ENCODE results near the gene HAUS6. TPM values are rescaled to one million over a fixed set of nuclear protein-coding genes. Genes with fewer than 3 reads are reported as not detected.

The HAUS6 gene
- total RNA-seq, 1 donor from 2014 or later = 16.0 TPM

GRCh38 chr9:19137282-19137681 is 34.6 kb upstream of the HAUS6 start:
- Mint-ChIP-seq H3K27me3 (ENCODE audit: low read depth, unreplicated experiment) (no peaks in the 10 kb centered on the region), H3K4me3 (ENCODE audit: unreplicated experiment) (no peak overlapping the region), H3K27ac (ENCODE audit: unreplicated experiment) (no peak overlapping the region), H3K9me3 (ENCODE audit: unreplicated experiment) (peaks cover 3% of the 10 kb centered on the region), H3K4me1 (ENCODE audit: low read depth, unreplicated experiment) (peaks cover 5% of the 10 kb centered on the region), H3K36me3 (ENCODE audit: low read depth, unreplicated experiment) (no peaks in the 10 kb centered on the region)
- Histone ChIP-seq H3K4me2 (ENCODE audit: low read length) (peak overlapping the region; percentile 22), H3K9ac (ENCODE audit: low read length) (no peak overlapping the region), H3K4me1 (ENCODE audit: insufficient read depth, low read length) (no peaks in the 10 kb centered on the region), H3K4me3 (ENCODE audit: insufficient read depth, low read depth, low read length) (no peak overlapping the region), H3K27ac (ENCODE audit: low read depth, low read length) (no peak overlapping the region), H3K79me2 (ENCODE audit: insufficient read depth, low read length) (no peaks in the 10 kb centered on the region), H2AFZ (ENCODE audit: low read depth, low read length) (no peak overlapping the region), H4K20me1 (ENCODE audit: insufficient read depth, low read length) (no peaks in the 10 kb centered on the region), H3K36me3 (ENCODE audit: insufficient read depth, low read length) (no peaks in the 10 kb centered on the region), H3K27me3 (ENCODE audit: insufficient read depth, low read length) (no peaks in the 10 kb centered on the region), H3K9me3 (ENCODE audit: insufficient read depth, low read depth, low read length) (no peaks in the 10 kb centered on the region)
- DNase-seq (ENCODE audit: low read depth) (peak; percentile 68), FAIRE-seq (no peak)
- no peak for TF ChIP-seq EZH2 (IDR thresholded peaks at IDR 0.05; ENCODE audit: insufficient read depth, low read length)

GRCh38 chr9:19136129-19136528 is 33.4 kb upstream of the HAUS6 start:
- H3K27ac ChIP-seq (ENCODE audit: low read depth, low read length) = no peak overlapping the region
- peaks cover 3% of the 10 kb centered on the region for H3K9me3 Mint-ChIP-seq (ENCODE audit: unreplicated experiment)
- H3K27me3 Mint-ChIP-seq (ENCODE audit: low read depth, unreplicated experiment) = no peaks in the 10 kb centered on the region
- no peaks in the 10 kb centered on the region for H3K36me3 Mint-ChIP-seq (ENCODE audit: low read depth, unreplicated experiment)
- no peak for DNase-seq (ENCODE audit: low read depth)
- peak overlapping the region; percentile 51 for H3K4me3 Mint-ChIP-seq (ENCODE audit: unreplicated experiment)
- no peaks in the 10 kb centered on the region for H3K9me3 ChIP-seq (ENCODE audit: insufficient read depth, low read depth, low read length)
- no peak overlapping the region for H3K9ac ChIP-seq (ENCODE audit: low read length)
- no peak overlapping the region for H2AFZ ChIP-seq (ENCODE audit: low read depth, low read length)
- H3K27me3 ChIP-seq (ENCODE audit: insufficient read depth, low read length) = no peaks in the 10 kb centered on the region
- H3K36me3 ChIP-seq (ENCODE audit: insufficient read depth, low read length) = no peaks in the 10 kb centered on the region
- H3K79me2 ChIP-seq (ENCODE audit: insufficient read depth, low read length) = no peaks in the 10 kb centered on the region
- H3K4me2 ChIP-seq (ENCODE audit: low read length) = no peak overlapping the region
- H3K4me1 ChIP-seq (ENCODE audit: insufficient read depth, low read length) = no peaks in the 10 kb centered on the region
- TF ChIP-seq CTCF (IDR thresholded peaks at IDR 0.05; ENCODE audit: insufficient read depth, low read depth, low read length) (no peak), EZH2 (IDR thresholded peaks at IDR 0.05; ENCODE audit: insufficient read depth, low read length) (no peak)
- no peak for FAIRE-seq
- peaks cover 5% of the 10 kb centered on the region for H3K4me1 Mint-ChIP-seq (ENCODE audit: low read depth, unreplicated experiment)
- no peak overlapping the region for H3K4me3 ChIP-seq (ENCODE audit: insufficient read depth, low read depth, low read length)
- H4K20me1 ChIP-seq (ENCODE audit: insufficient read depth, low read length) = no peaks in the 10 kb centered on the region
- H3K27ac Mint-ChIP-seq (ENCODE audit: unreplicated experiment) = no peak overlapping the region

GRCh38 chr9:19133549-19134345 is 31.0 kb upstream of the HAUS6 start:
- no peaks in the 10 kb centered on the region for H4K20me1 ChIP-seq (ENCODE audit: insufficient read depth, low read length)
- Mint-ChIP-seq H3K9me3 (ENCODE audit: unreplicated experiment) (peaks cover 3% of the 10 kb centered on the region), H3K27ac (ENCODE audit: unreplicated experiment) (no peak overlapping the region), H3K4me1 (ENCODE audit: low read depth, unreplicated experiment) (peaks cover 12% of the 10 kb centered on the region), H3K4me3 (ENCODE audit: unreplicated experiment) (no peak overlapping the region), H3K27me3 (ENCODE audit: low read depth, unreplicated experiment) (no peaks in the 10 kb centered on the region), H3K36me3 (ENCODE audit: low read depth, unreplicated experiment) (no peaks in the 10 kb centered on the region)
- no peak overlapping the region for H3K9ac ChIP-seq (ENCODE audit: low read length)
- H3K27me3 ChIP-seq (ENCODE audit: insufficient read depth, low read length) = no peaks in the 10 kb centered on the region
- no peak overlapping the region for H3K4me3 ChIP-seq (ENCODE audit: insufficient read depth, low read depth, low read length)
- H3K4me2 ChIP-seq (ENCODE audit: low read length) = no peak overlapping the region
- FAIRE-seq = no peak
- H3K27ac ChIP-seq (ENCODE audit: low read depth, low read length) = no peak overlapping the region
- no peak overlapping the region for H2AFZ ChIP-seq (ENCODE audit: low read depth, low read length)
- TF ChIP-seq CTCF (IDR thresholded peaks at IDR 0.05; ENCODE audit: insufficient read depth, low read depth, low read length) = no peak
- TF ChIP-seq EZH2 (IDR thresholded peaks at IDR 0.05; ENCODE audit: insufficient read depth, low read length) = no peak
- H3K4me1 ChIP-seq (ENCODE audit: insufficient read depth, low read length) = peaks cover 17% of the 10 kb centered on the region
- H3K36me3 ChIP-seq (ENCODE audit: insufficient read depth, low read length) = no peaks in the 10 kb centered on the region
- no peaks in the 10 kb centered on the region for H3K9me3 ChIP-seq (ENCODE audit: insufficient read depth, low read depth, low read length)
- no peaks in the 10 kb centered on the region for H3K79me2 ChIP-seq (ENCODE audit: insufficient read depth, low read length)
- DNase-seq (ENCODE audit: low read depth) = no peak
